Measurements from ENCODE around the gene TAS1R1. TPM values are rescaled to one million over a fixed set of nuclear protein-coding genes. Genes with fewer than 3 reads are reported as not detected.

The TAS1R1 gene
- polyA plus RNA-seq, 2 of the 4 experiments (the other 2 are of a cell fraction): not detected

- ChIA-PET POLR2A (no interaction called here), CTCF (no interaction called here)
- no peak overlapping the region for H3K27ac ChIP-seq
- ATAC-seq: no peak
- TF ChIP-seq TP53 (CRISPR knock-in tag; IDR thresholded peaks at IDR 0.05): no peak
- no peak for TF ChIP-seq HEYL (CRISPR knock-in tag; IDR thresholded peaks at IDR 0.05)
- no peak for TF ChIP-seq PBX3 (IDR thresholded peaks at IDR 0.05)
- TF ChIP-seq FOSB (CRISPR knock-in tag; IDR thresholded peaks at IDR 0.05): no peak
- TF ChIP-seq HOXB13 (CRISPR knock-in tag; IDR thresholded peaks at IDR 0.05; ENCODE audit: low read depth): no peak
- no peak for TF ChIP-seq JUNB (IDR thresholded peaks at IDR 0.05)
- TF ChIP-seq ELK1 (IDR thresholded peaks at IDR 0.05; ENCODE audit: low read depth, low read length): no peak
- TF ChIP-seq NR3C1 (IDR thresholded peaks at IDR 0.05): no peak
- no peak for TF ChIP-seq KDM1A (IDR thresholded peaks at IDR 0.05; ENCODE audit: low read depth)
- TF ChIP-seq MAZ (IDR thresholded peaks at IDR 0.05; ENCODE audit: borderline replicate concordance, low read depth, low read length): no peak
- TF ChIP-seq EHMT2 (IDR thresholded peaks at IDR 0.05; ENCODE audit: low read depth): no peak
- TF ChIP-seq ZSCAN20 (CRISPR knock-in tag; IDR thresholded peaks at IDR 0.05): no peak
- no peak for TF ChIP-seq HOXA7 (CRISPR knock-in tag; IDR thresholded peaks at IDR 0.05)
- no peak for TF ChIP-seq CHD2 (IDR thresholded peaks at IDR 0.05; ENCODE audit: low read length, partially characterized antibody)
- TF ChIP-seq SREBF2 (IDR thresholded peaks at IDR 0.05): no peak
- TF ChIP-seq CBX8 (IDR thresholded peaks at IDR 0.05): no peak
- no peak for TF ChIP-seq CHD4 (IDR thresholded peaks at IDR 0.05; ENCODE audit: borderline replicate concordance)
- H3K9me3 ChIP-seq: no peaks in the 10 kb centered on the region
- 31% methylated on average over 5 of the region's 5 CpGs for WGBS (ENCODE audit: missing lambda C conversion rate)
- DNase-seq (ENCODE audit: low read depth in 1 of 2, low spot score in 1 of 2): no peak
- no peak overlapping the region for H3K4me3 ChIP-seq
- H3K4me2 ChIP-seq: no peak overlapping the region
- no peaks in the 10 kb centered on the region for H3K4me1 ChIP-seq
- no peak for FAIRE-seq
Observed at GRCh38 chr1:6570987-6571386, 15.9 kb downstream of the TAS1R1 start.

GRCh38 chr1:6572653-6573383 lies 17.7 kb downstream of the TAS1R1 start:
- DNase-seq (ENCODE audit: low read depth in 1 of 2, low spot score in 1 of 2) (no peak), FAIRE-seq (no peak), ATAC-seq (peak in 1 of 2 experiments; percentile 39; a peak in 1 of 6 replicates)
- Histone ChIP-seq H3K9me3 (no peaks in the 10 kb centered on the region), H3K4me3 (no peak overlapping the region), H3K4me2 (no peak overlapping the region), H3K27ac (no peak overlapping the region), H3K4me1 (no peaks in the 10 kb centered on the region)
- POLR2A ChIA-PET: interaction anchor here (0.6 kb wide), 1 partner anchor 293 kb away, joined by 3 read pairs; no protein-coding TSS in a partner anchor
- TF ChIP-seq KDM1A (IDR thresholded peaks at IDR 0.05; ENCODE audit: low read depth): no peak
- TF ChIP-seq EHMT2 (IDR thresholded peaks at IDR 0.05; ENCODE audit: low read depth): no peak
- TF ChIP-seq ATOH8 (CRISPR knock-in tag; IDR thresholded peaks at IDR 0.05; ENCODE audit: low read depth): no peak
- TF ChIP-seq PHF8 (IDR thresholded peaks at IDR 0.05; ENCODE audit: borderline replicate concordance, low read depth): no peak
- no peak for TF ChIP-seq HDAC2 (IDR thresholded peaks at IDR 0.05)
- no peak for TF ChIP-seq MAZ (IDR thresholded peaks at IDR 0.05; ENCODE audit: borderline replicate concordance, low read depth, low read length)
- TF ChIP-seq CTCF (IDR thresholded peaks at IDR 0.05): no peak
- TF ChIP-seq ZC3H11A (IDR thresholded peaks at IDR 0.05): no peak
- TF ChIP-seq FOSL2 (IDR thresholded peaks at IDR 0.05): no peak
- no peak for TF ChIP-seq FOSL2 (CRISPR knock-in tag; IDR thresholded peaks at IDR 0.05)
- TF ChIP-seq CHD4 (IDR thresholded peaks at IDR 0.05; ENCODE audit: borderline replicate concordance): no peak
- TF ChIP-seq TFCP2L1 (CRISPR knock-in tag; IDR thresholded peaks at IDR 0.05): no peak
- WGBS (ENCODE audit: missing lambda C conversion rate): 64% methylated on average over 4 of the region's 12 CpGs
- CTCF ChIA-PET: interaction anchor here (1.0 kb wide), 1 partner anchor 18 kb away, joined by 4 read pairs; the partner anchor contains the start of gene TAS1R1

Data from A549 (cell line).